ENCODE results near the gene PRKCH. TPM values are rescaled to one million over a fixed set of nuclear protein-coding genes. Genes with fewer than 3 reads are reported as not detected.

Gene PRKCH
- total and polyA plus RNA-seq, 2 of the 13 experiments (the other 11 are each of a cell fraction or from before 2014, with no cell fraction given) = 0.48 to 1.3 TPM

DNA sequence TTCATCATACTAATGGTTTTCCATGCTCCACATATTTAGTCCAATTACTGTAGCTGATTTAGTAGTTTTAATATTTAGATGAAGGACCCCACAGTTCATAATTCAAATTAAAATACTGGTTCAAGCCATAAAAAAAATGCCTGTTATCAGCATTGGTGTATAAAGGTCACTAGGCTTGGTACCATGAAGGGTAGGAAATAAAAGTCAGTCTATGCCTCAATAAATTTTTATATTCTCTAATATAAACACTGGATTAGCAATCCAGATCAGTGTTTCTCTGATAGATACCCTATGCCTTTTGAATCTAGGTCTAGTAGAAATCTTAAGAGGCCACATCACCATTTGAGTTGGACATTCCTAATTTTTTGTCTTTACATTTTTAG lies 210.7 kb downstream of the PRKCH start:
- CTCF ChIA-PET (ENCODE audit: low intra/inter-chr PET ratio, low total read pairs) = no interaction called here
- in situ Hi-C loops (cut with HindIII; ENCODE audit: extremely low pct_ligation_motif_present, low pct_unique_long_range_greater_than_20kb) = loop anchor here (10.0 kb wide), 1 partner anchor 57 kb away; no protein-coding TSS in a partner anchor
- Histone ChIP-seq H3K9ac (ENCODE audit: insufficient read depth, low read depth, low read length) (no peak overlapping the region), H3K27me3 (ENCODE audit: control insufficient read depth in 1 of 2, insufficient read depth in 2 of 2, low read length in 2 of 2) (no peaks in the 10 kb centered on the region), H4K20me1 (ENCODE audit: insufficient read depth, low read length) (no peaks in the 10 kb centered on the region), H3K4me2 (ENCODE audit: low read depth, low read length) (no peak overlapping the region), H3K9me3 (ENCODE audit: low read length) (no peaks in the 10 kb centered on the region), H2AFZ (ENCODE audit: low read length) (no peak overlapping the region), H3K36me3 (replicated peaks in 1 of 2; ENCODE audit: control insufficient read depth in 1 of 2, insufficient read depth in 2 of 2, low read length in 2 of 2) (no peaks in the 10 kb centered on the region), H3K4me1 (ENCODE audit: insufficient read depth, low read length) (peaks cover 67% of the 10 kb centered on the region), H3K4me3 (replicated peaks in 1 of 3; ENCODE audit: insufficient read depth in 1 of 3, low read depth in 2 of 3, low read length in 3 of 3) (no peak overlapping the region), H3K79me2 (ENCODE audit: insufficient read depth, low read length) (no peaks in the 10 kb centered on the region), H3K27ac (ENCODE audit: extremely low read length, insufficient read depth, low read length) (no peak overlapping the region)
- no peak for ATAC-seq
- FAIRE-seq = no peak
- DNase-seq (ENCODE audit: low spot score) = no peak
- POLR2A ChIA-PET = no interaction called here
- intact Hi-C loops (cut with micrococcal nuclease; ENCODE audit: unreplicated experiment) = loop anchor here (10.0 kb wide), 1 partner anchor 303 kb away; no protein-coding TSS in a partner anchor
- no TSS peak for BruUV-seq (replicated peaks)
- TF ChIP-seq, protein P1, sequence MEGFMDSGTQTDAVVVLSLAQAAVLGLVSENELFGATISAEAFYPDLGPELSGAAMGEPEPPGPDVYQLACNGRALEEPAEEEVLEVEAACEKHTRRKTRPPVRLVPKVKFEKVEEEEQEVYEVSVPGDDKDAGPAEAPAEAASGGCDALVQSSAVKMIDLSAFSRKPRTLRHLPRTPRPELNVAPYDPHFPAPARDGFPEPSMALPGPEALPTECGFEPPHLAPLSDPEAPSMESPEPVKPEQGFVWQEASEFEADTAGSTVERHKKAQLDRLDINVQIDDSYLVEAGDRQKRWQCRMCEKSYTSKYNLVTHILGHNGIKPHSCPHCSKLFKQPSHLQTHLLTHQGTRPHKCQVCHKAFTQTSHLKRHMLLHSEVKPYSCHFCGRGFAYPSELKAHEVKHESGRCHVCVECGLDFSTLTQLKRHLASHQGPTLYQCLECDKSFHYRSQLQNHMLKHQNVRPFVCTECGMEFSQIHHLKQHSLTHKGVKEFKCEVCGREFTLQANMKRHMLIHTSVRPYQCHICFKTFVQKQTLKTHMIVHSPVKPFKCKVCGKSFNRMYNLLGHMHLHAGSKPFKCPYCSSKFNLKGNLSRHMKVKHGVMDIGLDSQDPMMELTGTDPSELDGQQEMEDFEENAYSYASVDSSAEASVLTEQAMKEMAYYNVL (CRISPR knock-in tag; IDR thresholded peaks at IDR 0.05; ENCODE audit: borderline replicate concordance) = no peak
- TF ChIP-seq, protein P2, sequence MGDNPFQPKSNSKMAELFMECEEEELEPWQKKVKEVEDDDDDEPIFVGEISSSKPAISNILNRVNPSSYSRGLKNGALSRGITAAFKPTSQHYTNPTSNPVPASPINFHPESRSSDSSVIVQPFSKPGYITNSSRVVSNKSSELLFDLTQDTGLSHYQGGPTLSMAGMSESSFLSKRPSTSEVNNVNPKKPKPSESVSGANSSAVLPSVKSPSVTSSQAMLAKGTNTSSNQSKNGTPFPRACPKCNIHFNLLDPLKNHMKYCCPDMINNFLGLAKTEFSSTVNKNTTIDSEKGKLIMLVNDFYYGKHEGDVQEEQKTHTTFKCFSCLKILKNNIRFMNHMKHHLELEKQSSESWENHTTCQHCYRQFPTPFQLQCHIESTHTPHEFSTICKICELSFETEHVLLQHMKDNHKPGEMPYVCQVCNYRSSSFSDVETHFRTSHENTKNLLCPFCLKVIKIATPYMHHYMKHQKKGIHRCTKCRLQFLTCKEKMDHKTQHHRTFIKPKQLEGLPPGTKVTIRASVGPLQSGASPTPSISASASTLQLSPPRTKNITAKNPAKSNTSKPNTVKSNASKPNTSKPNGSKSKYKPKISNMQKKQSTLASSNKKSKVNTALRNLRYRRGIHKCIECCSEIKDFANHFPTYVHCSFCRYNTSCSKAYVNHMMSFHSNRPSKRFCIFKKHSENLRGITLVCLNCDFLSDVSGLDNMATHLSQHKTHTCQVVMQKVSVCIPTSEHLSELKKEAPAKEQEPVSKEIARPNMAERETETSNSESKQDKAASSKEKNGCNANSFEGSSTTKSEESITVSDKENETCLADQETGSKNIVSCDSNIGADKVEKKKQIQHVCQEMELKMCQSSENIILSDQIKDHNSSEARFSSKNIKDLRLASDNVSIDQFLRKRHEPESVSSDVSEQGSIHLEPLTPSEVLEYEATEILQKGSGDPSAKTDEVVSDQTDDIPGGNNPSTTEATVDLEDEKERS (CRISPR knock-in tag; IDR thresholded peaks at IDR 0.05) = no peak
- TF ChIP-seq MYC (CRISPR knock-in tag; IDR thresholded peaks at IDR 0.05; ENCODE audit: borderline replicate concordance) (no peak), NCOR1 (IDR thresholded peaks at IDR 0.05; ENCODE audit: borderline replicate concordance, low read length) (no peak), HCFC1 (IDR thresholded peaks at IDR 0.05; ENCODE audit: low read depth, low read length) (no peak), KLF16 (CRISPR knock-in tag; IDR thresholded peaks at IDR 0.05) (no peak), MTF2 (CRISPR knock-in tag; IDR thresholded peaks at IDR 0.05; ENCODE audit: borderline replicate concordance) (no peak), HNRNPK (IDR thresholded peaks at IDR 0.05; ENCODE audit: low read depth, low read length, poor library complexity, severe bottlenecking) (no peak), ZNF224 (CRISPR knock-in tag; IDR thresholded peaks at IDR 0.05) (no peak), SIN3B (IDR thresholded peaks at IDR 0.05; ENCODE audit: low read length) (no peak), NPAS2 (CRISPR knock-in tag; IDR thresholded peaks at IDR 0.05; ENCODE audit: borderline replicate concordance) (no peak), ZFP90 (CRISPR knock-in tag; IDR thresholded peaks at IDR 0.05; ENCODE audit: borderline replicate concordance) (no peak), ARNT2 (CRISPR knock-in tag; IDR thresholded peaks at IDR 0.05; ENCODE audit: low read depth) (no peak), NKX3-1 (CRISPR knock-in tag; IDR thresholded peaks at IDR 0.05) (no peak)
- TF ChIP-seq, protein P3, sequence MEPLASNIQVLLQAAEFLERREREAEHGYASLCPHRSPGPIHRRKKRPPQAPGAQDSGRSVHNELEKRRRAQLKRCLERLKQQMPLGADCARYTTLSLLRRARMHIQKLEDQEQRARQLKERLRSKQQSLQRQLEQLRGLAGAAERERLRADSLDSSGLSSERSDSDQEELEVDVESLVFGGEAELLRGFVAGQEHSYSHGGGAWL (CRISPR knock-in tag; IDR thresholded peaks at IDR 0.05) = no peak
- TF ChIP-seq, protein P4, sequence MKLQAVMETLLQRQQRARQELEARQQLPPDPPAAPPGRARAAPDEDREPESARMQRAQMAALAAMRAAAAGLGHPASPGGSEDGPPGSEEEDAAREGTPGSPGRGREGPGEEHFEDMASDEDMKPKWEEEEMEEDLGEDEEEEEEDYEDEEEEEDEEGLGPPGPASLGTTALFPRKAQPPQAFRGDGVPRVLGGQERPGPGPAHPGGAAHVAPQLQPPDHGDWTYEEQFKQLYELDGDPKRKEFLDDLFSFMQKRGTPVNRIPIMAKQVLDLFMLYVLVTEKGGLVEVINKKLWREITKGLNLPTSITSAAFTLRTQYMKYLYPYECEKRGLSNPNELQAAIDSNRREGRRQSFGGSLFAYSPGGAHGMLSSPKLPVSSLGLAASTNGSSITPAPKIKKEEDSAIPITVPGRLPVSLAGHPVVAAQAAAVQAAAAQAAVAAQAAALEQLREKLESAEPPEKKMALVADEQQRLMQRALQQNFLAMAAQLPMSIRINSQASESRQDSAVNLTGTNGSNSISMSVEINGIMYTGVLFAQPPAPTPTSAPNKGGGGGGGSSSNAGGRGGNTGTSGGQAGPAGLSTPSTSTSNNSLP (IDR thresholded peaks at IDR 0.05; ENCODE audit: low read depth, low read length) = no peak
